Measurements from ENCODE around the gene FAM216B. TPM values are rescaled to one million over a fixed set of nuclear protein-coding genes. Genes with fewer than 3 reads are reported as not detected.

FAM216B gene
- total and polyA plus RNA-seq, 2 of the 8 experiments (the other 6 are each of a cell fraction or from before 2014, with no cell fraction given) = not detected

GRCh38 chr13:42762917-42763316, 18.5 kb upstream of the FAM216B start:
- no peaks in the 10 kb centered on the region for H3K9me3 ChIP-seq (ENCODE audit: insufficient read depth in 2 of 2, low read depth in 1 of 2, low read length in 1 of 2)
- H2BK120ac ChIP-seq (replicated peaks; ENCODE audit: low read depth, low read length) = no peak overlapping the region
- H2BK12ac ChIP-seq (ENCODE audit: low read depth, low read length) = no peak overlapping the region
- no peak overlapping the region for H4K8ac ChIP-seq (ENCODE audit: extremely low read depth, insufficient read depth, low read length)
- no peak overlapping the region for H3K14ac ChIP-seq (ENCODE audit: insufficient read length)
- H3K56ac ChIP-seq (replicated peaks; ENCODE audit: insufficient read length, low read depth, low read length) = no peak overlapping the region
- H3K23ac ChIP-seq (ENCODE audit: insufficient read length) = no peak overlapping the region
- TF ChIP-seq RAD21 (IDR thresholded peaks at IDR 0.05 in 1 of 2, conservative IDR thresholded peaks at IDR 0.05 in 1 of 2; ENCODE audit: low read depth in 2 of 2, low read length in 2 of 2) = no peak
- TF ChIP-seq POU5F1 (IDR thresholded peaks at IDR 0.05; ENCODE audit: low read depth, low read length) = no peak
- TF ChIP-seq CBX5 (IDR thresholded peaks at IDR 0.05; ENCODE audit: low read depth, low read length) = no peak
- no peak for TF ChIP-seq HDAC6 (IDR thresholded peaks at IDR 0.05; ENCODE audit: low read depth, low read length)
- no peak for FAIRE-seq
- no peak overlapping the region for H2BK5ac ChIP-seq (ENCODE audit: low read depth, low read length)
- H2AK5ac ChIP-seq (ENCODE audit: low read depth, low read length) = no peak overlapping the region
- no peak overlapping the region for H3K4me3 ChIP-seq (ENCODE audit: extremely low read depth in 1 of 4, insufficient read depth in 2 of 4, low read depth in 3 of 4, low read length in 4 of 4)
- no peak overlapping the region for H2BK15ac ChIP-seq (ENCODE audit: low read length)
- POLR2A ChIA-PET (ENCODE audit: partially characterized antibody) = interaction anchor here (0.5 kb wide), 1 partner anchor 1702 kb away, joined by 3 read pairs; no protein-coding TSS in a partner anchor
- H3K27ac ChIP-seq (ENCODE audit: low read depth, low read length) = no peak overlapping the region
- no peaks in the 10 kb centered on the region for H3K23me2 ChIP-seq (ENCODE audit: low read depth, low read length)
- H3K4me2 ChIP-seq (ENCODE audit: insufficient read depth in 1 of 2, low read depth in 2 of 2, low read length in 2 of 2) = no peak overlapping the region
- H3K4me1 ChIP-seq (replicated peaks in 1 of 4; ENCODE audit: control insufficient read depth in 3 of 4, insufficient read depth in 4 of 4, low read length in 3 of 4) = no peaks in the 10 kb centered on the region
- no peak overlapping the region for H3K4ac ChIP-seq (replicated peaks; ENCODE audit: insufficient read length, low read depth, low read length)
- 89% methylated on average over 2 of the region's 2 CpGs; no CpG with 5 or more reads in 1 of the 2 experiments for WGBS, 2 experiments (ENCODE audit: extremely low coverage in 1 of 2, insufficient coverage in 1 of 2, insufficient read length in 1 of 2, insufficient replicate concordance in 2 of 2, low coverage in 1 of 2, low lambda C conversion rate in 2 of 2, missing lambda C conversion rate in 1 of 2)
- no peak overlapping the region for H4K5ac ChIP-seq (ENCODE audit: insufficient read length, low read depth, low read length)
- CTCF ChIA-PET (ENCODE audit: partially characterized antibody) = interaction anchor here (1.7 kb wide), 1 partner anchor 13 kb away, joined by 4 read pairs; no protein-coding TSS in a partner anchor
- H4K20me1 ChIP-seq (replicated peaks in 1 of 2; ENCODE audit: control insufficient read depth in 1 of 2, insufficient read depth in 2 of 2, low read length in 2 of 2) = no peaks in the 10 kb centered on the region
- no peak overlapping the region for H3K9ac ChIP-seq (replicated peaks in 1 of 4; ENCODE audit: extremely low read depth in 1 of 4, low read depth in 3 of 4, low read length in 3 of 4)
- no peak overlapping the region for H4K91ac ChIP-seq (replicated peaks; ENCODE audit: insufficient read length, low read length)
- H3K79me2 ChIP-seq (ENCODE audit: control insufficient read depth in 1 of 2, insufficient read depth in 2 of 2, low read length in 2 of 2) = no peaks in the 10 kb centered on the region
- no peaks in the 10 kb centered on the region for H3K27me3 ChIP-seq (replicated peaks in 1 of 4; ENCODE audit: control insufficient read depth in 3 of 4, extremely low read depth in 1 of 4, insufficient read depth in 3 of 4, low read length in 3 of 4)
- no peak overlapping the region for H3K18ac ChIP-seq (ENCODE audit: extremely low read depth, low read length)
- no peaks in the 10 kb centered on the region for H3K79me1 ChIP-seq (ENCODE audit: low read depth, low read length)
- no peak overlapping the region for H2AFZ ChIP-seq (ENCODE audit: low read length)
- DNase-seq (ENCODE audit: low read depth in 1 of 2, low spot score in 2 of 2) = no peak
- H2BK20ac ChIP-seq (ENCODE audit: low read length) = no peak overlapping the region
- H3K36me3 ChIP-seq (ENCODE audit: control insufficient read depth in 2 of 4, insufficient read depth in 4 of 4, low read length in 3 of 4) = no peaks in the 10 kb centered on the region
